A549 treated with ZK216348 at 1 μM for 4 hours (cell line): Measurements from ENCODE around the gene GNG4. TPM values are rescaled to one million over a fixed set of nuclear protein-coding genes. Genes with fewer than 3 reads are reported as not detected.

ENCODE experiments used
- total RNA-seq: library from RNA; stranded (reverse); fragments of 200-300 nt; extraction: Qiagen RNA extraction; gene quantifications from 5 replicates; pipeline ENCODE4 v1.2.3, GENCODE V29; 2022; ENCODE audit warnings: low read depth

GNG4 gene
- 11.4 to 21.5 TPM (median 14.2 TPM) in 5 replicates for total RNA-seq

GRCh38 chr1:235649368-235650163 lies at the start of gene GNG4:
TSS of gene GNG4 (minus strand) at chr1:235649784. CDS start at chr1:235583838, 65,946 bp downstream.

GRCh38 chr1:235504122-235504493 lies 145.5 kb downstream of the GNG4 start, which contains the start of gene B3GALNT2:
TSS of gene B3GALNT2 (minus strand) at chr1:235504452. CDS start at chr1:235504252, 200 bp downstream.

Other genes starting within 250 kb of the GNG4 start
- gene B3GALNT2, start 145.3 kb downstream of the GNG4 start, total RNA-seq: 15.1 to 19.9 TPM (median 18.2 TPM) in 5 replicates
- gene LYST, start 217.1 kb upstream of the GNG4 start, total RNA-seq: 3.5 to 5.6 TPM (median 4.8 TPM) in 5 replicates